ENCODE results near the gene CTRB1. TPM values are rescaled to one million over a fixed set of nuclear protein-coding genes. Genes with fewer than 3 reads are reported as not detected.
A peak's percentile ranks its signal among the peaks of the same experiment; 100 is the strongest.
"Not testable (repeated sequence)": the region's sequence is repeated elsewhere in the genome, so short reads cannot be mapped to it uniquely, and the experiment has no call there.

Gene CTRB1
- total RNA-seq, 1 experiment from 2014 or later: not detected

- Mint-ChIP-seq H3K27me3 (ENCODE audit: insufficient read depth, unreplicated experiment) (no peaks in the 10 kb centered on the region), H3K27ac (ENCODE audit: low read depth, unreplicated experiment) (no peak overlapping the region), H3K9me3 (ENCODE audit: unreplicated experiment) (no peaks in the 10 kb centered on the region), H3K36me3 (ENCODE audit: insufficient read depth, unreplicated experiment) (peaks cover 30% of the 10 kb centered on the region), H3K4me3 (ENCODE audit: unreplicated experiment) (no peak overlapping the region), H3K4me1 (ENCODE audit: insufficient read depth, unreplicated experiment) (peaks cover 32% of the 10 kb centered on the region)
- no TSS peak for BruUV-seq (replicated peaks)
- intact Hi-C loops (cut with micrococcal nuclease): no loop called here
- no peak for TF ChIP-seq CTCF (IDR thresholded peaks at IDR 0.05; ENCODE audit: unreplicated experiment)
- no peak for DNase-seq (ENCODE audit: unreplicated experiment)
- ChIA-PET POLR2A (no interaction called here), CTCF (no interaction called here)
Observed at GRCh38 chr16:75241412-75241811, 22.6 kb downstream of the CTRB1 start.

GRCh38 chr16:75241955-75242354 is 23.2 kb downstream of the CTRB1 start:
- H3K4me3 Mint-ChIP-seq (ENCODE audit: unreplicated experiment): no peak overlapping the region
- ChIA-PET CTCF (no interaction called here), POLR2A (no interaction called here)
- TF ChIP-seq CTCF (IDR thresholded peaks at IDR 0.05; ENCODE audit: unreplicated experiment): no peak
- no peak for DNase-seq (ENCODE audit: unreplicated experiment)
- peaks cover 30% of the 10 kb centered on the region for H3K36me3 Mint-ChIP-seq (ENCODE audit: insufficient read depth, unreplicated experiment)
- intact Hi-C loops (cut with micrococcal nuclease): no loop called here
- H3K9me3 Mint-ChIP-seq (ENCODE audit: unreplicated experiment): no peaks in the 10 kb centered on the region
- H3K27me3 Mint-ChIP-seq (ENCODE audit: insufficient read depth, unreplicated experiment): no peaks in the 10 kb centered on the region
- H3K4me1 Mint-ChIP-seq (ENCODE audit: insufficient read depth, unreplicated experiment): peaks cover 37% of the 10 kb centered on the region
- no peak overlapping the region for H3K27ac Mint-ChIP-seq (ENCODE audit: low read depth, unreplicated experiment)
- no TSS peak for BruUV-seq (replicated peaks)

DNA sequence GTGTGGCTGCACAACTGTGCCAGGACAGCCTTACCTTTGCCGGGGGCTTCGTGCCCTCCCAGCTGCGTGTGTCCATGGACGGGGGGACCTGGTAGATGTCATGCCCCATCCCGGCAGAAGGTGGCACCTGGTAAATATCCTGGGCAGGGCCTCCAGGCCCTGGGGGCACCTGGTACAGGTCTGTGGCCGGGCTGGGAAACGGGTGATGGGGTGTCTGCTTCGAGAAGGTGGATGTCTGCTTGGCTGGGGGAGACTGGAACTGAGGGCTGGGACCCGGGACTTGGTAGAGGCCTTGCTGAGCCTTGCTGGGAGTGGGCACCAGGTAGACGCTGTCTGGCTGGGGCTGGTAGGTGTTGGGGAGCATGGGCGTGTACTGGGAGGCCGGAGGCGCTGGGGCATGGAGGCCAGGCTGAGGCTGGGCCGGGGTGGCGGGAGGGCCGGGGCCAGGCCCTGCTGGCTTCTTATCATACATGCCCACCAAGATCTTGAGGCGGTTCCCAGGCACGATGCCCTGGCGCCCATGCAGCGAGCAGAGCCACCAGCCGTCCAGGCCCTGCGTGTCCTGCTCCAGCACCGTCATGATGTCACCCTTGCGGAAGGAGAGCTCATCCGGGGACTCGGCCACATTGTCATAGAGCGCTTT is 23.8 kb downstream of the CTRB1 start:
- DNase-seq (ENCODE audit: unreplicated experiment); H3K27ac Mint-ChIP-seq (ENCODE audit: low read depth, unreplicated experiment); intact Hi-C loops (cut with micrococcal nuclease); H3K4me3 Mint-ChIP-seq (ENCODE audit: unreplicated experiment); H3K9me3 Mint-ChIP-seq (ENCODE audit: unreplicated experiment); H3K27me3 Mint-ChIP-seq (ENCODE audit: insufficient read depth, unreplicated experiment): not testable (repeated sequence)
- peaks cover 41% of the 10 kb centered on the region for H3K4me1 Mint-ChIP-seq (ENCODE audit: insufficient read depth, unreplicated experiment)
- H3K36me3 Mint-ChIP-seq (ENCODE audit: insufficient read depth, unreplicated experiment): peaks cover 30% of the 10 kb centered on the region
- POLR2A ChIA-PET: interaction anchor here (0.6 kb wide), 2 partner anchors 16 to 29 kb away, joined by 3 to 4 read pairs; no protein-coding TSS in a partner anchor
- BruUV-seq (replicated peaks): TSS peak; percentile 16
- CTCF ChIA-PET: interaction anchor here (0.8 to 3.8 kb wide), 2 partner anchors 8 to 10 kb away, joined by 5 to 22 read pairs; no protein-coding TSS in a partner anchor

- no peak for DNase-seq (ENCODE audit: unreplicated experiment)
- peaks cover 41% of the 10 kb centered on the region for H3K4me1 Mint-ChIP-seq (ENCODE audit: insufficient read depth, unreplicated experiment)
- no TSS peak for BruUV-seq (replicated peaks)
- CTCF ChIA-PET: interaction anchor here (0.6 to 3.8 kb wide), 4 partner anchors 9 to 253 kb away, joined by 3 to 22 read pairs (median 3); no protein-coding TSS in a partner anchor
- TF ChIP-seq CTCF (IDR thresholded peaks at IDR 0.05; ENCODE audit: unreplicated experiment): no peak
- POLR2A ChIA-PET: interaction anchor here (0.6 to 0.8 kb wide), 3 partner anchors 17 to 114 kb away, joined by 3 to 4 read pairs (median 3); no protein-coding TSS in a partner anchor
- intact Hi-C loops (cut with micrococcal nuclease): loop anchor here (2.0 kb wide), 1 partner anchor 141 kb away; no protein-coding TSS in a partner anchor
- no peaks in the 10 kb centered on the region for H3K27me3 Mint-ChIP-seq (ENCODE audit: insufficient read depth, unreplicated experiment)
- H3K27ac Mint-ChIP-seq (ENCODE audit: low read depth, unreplicated experiment): peak overlapping the region; percentile 96
- no peaks in the 10 kb centered on the region for H3K9me3 Mint-ChIP-seq (ENCODE audit: unreplicated experiment)
- H3K4me3 Mint-ChIP-seq (ENCODE audit: unreplicated experiment): peak overlapping the region; percentile 22
- H3K36me3 Mint-ChIP-seq (ENCODE audit: insufficient read depth, unreplicated experiment): peaks cover 35% of the 10 kb centered on the region
Observed at GRCh38 chr16:75243667-75244224, 25.0 kb downstream of the CTRB1 start.
